Astrocyte of the cerebellum (primary cell): ENCODE data around the gene CPT2.
"Not testable (repeated sequence)": the region's sequence is repeated elsewhere in the genome, so short reads cannot be mapped to it uniquely, and the experiment has no call there.

Experiments used
- DNase-seq: peaks from one replicate; pipeline ENCODE4 v3.0.0-alpha.2; 2011; ENCODE audit warnings: low read depth
- H3K4me3 ChIP-seq: 2 replicates; pipeline ENCODE4 v1.5.1; 2011; ENCODE audit warnings: mild to moderate bottlenecking, low read depth, low read length, moderate library complexity
- CTCF ChIP-seq: IDR thresholded peaks from 2 replicates; pipeline ENCODE4 v1.5.1; 2012; ENCODE audit warnings: low read length, low read depth, moderate library complexity, mild to moderate bottlenecking; ENCODE audit errors: missing control alignments
- in situ Hi-C: cut with HindIII; loops from 2 replicates; pipeline ENCODE4 v1.10.0; 2017; ENCODE audit warnings: low sequenced_read_pairs

Gene CPT2

GRCh38 chr1:53197291-53198200 lies 922 bp downstream of the CPT2 start:
- H3K4me3 ChIP-seq, result peak overlapping the region; percentile 77
- in situ Hi-C loops, result no loop called here
- no peak for DNase-seq
- TF ChIP-seq CTCF, result no peak

- DNase-seq, result no peak
- TF ChIP-seq CTCF, result no peak
- in situ Hi-C loops, result no loop called here
- no peak overlapping the region for H3K4me3 ChIP-seq
Observed at GRCh38 chr1:53198241-53198651, 1.6 kb downstream of the CPT2 start.

- no peak for DNase-seq
- H3K4me3 ChIP-seq, result no peak overlapping the region
- in situ Hi-C loops, result no loop called here
- no peak for TF ChIP-seq CTCF
Observed at GRCh38 chr1:53203466-53203865, 6.8 kb downstream of the CPT2 start.

GRCh38 chr1:53205496-53205895 lies 8.9 kb downstream of the CPT2 start:
- DNase-seq, in situ Hi-C loops, H3K4me3 ChIP-seq: not testable (repeated sequence)

DNA sequence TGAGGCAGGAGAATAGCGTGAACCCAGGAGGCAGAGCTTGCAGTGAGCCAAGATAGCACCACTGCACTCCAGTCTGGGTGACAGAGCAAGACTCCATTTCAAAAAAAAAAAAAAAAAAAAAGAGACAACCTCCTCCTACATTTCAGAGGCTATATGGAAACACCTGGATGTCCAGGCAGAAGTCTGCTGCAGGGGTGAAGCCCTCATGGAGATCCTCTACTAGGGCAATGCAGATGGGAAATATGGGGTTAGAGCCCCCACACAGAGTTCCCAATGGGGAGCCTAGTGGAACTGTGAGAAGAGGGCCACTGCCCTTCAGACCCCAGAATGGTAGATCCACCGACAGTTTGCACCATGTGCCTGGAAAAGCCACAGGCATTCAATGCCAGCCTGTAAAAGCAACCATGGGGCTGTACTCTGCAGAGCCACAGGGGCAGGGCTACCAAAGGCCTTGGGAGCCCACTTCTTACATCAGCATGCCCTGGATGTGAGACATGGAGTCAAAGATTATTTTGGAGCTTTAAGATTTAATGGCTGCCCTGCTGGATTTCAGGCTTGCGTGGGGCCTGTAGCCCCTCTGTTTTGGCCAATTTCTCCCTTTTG lies 9.6 kb downstream of the CPT2 start:
- in situ Hi-C loops, DNase-seq, H3K4me3 ChIP-seq: not testable (repeated sequence)

- DNase-seq, result no peak
- TF ChIP-seq CTCF, result no peak
- no peak overlapping the region for H3K4me3 ChIP-seq
- in situ Hi-C loops, result no loop called here
Observed at GRCh38 chr1:53206735-53207379, 10.2 kb downstream of the CPT2 start.

DNA sequence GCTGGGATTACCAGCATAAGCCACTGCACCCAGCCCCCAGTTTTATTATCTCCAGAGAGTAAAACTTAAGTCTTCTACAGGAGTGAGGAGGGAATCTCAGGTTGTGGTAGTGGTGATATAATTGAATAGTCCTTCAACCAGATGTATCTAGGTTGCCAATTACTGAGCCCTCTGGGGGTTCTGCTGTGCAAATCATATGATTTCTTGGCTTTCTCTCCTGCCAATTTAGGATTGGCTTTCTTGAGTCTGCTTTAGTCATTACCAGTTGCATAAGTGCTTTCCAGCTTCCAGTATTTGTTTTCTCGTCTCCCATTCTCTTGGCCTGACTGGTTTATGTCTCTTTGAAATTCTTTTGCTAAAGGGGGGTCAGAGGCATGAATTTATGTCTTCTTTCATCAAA lies 11.1 kb downstream of the CPT2 start:
- no peak for TF ChIP-seq CTCF
- DNase-seq, result no peak
- no peak overlapping the region for H3K4me3 ChIP-seq
- in situ Hi-C loops, result no loop called here
